ENCODE results near the gene PDCD10.

The PDCD10 gene

DNA sequence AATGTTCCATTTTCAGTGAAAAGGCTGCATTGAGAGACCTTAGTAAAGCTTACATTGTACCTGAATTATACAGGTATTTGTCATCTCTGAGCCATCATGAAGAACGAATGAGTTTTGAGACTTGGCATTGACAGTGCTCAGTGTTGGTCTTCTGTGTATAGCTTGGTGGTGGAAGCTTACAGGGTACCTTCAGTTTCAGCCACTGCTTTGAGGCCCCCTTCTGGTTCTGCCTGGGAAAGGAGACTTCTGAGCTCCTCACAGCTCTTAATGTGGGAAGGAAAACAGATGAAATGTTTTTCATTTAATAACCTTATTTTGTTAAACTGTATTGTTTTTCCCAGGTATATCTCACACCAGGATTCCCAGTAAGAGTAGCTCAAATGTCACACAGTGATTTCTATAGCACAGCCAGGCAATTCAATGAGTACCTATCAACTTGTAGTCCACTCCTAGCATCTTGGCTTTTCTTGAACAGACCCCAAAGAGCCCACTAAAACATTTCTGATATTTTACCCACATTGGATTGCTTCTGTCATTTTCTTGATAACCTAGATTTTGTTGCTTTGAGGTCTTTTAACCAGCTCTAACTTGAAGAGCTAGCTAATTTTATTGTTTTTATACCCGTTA lies 6.4 kb upstream of the PDCD10 start:
- Mint-ChIP-seq H3K27ac (no peak overlapping the region), H3K36me3 (no peaks in the 10 kb centered on the region), H3K9me3 (ENCODE audit: low read depth) (no peaks in the 10 kb centered on the region), H3K4me3 (no peak overlapping the region), H3K27me3 (no peaks in the 10 kb centered on the region), H3K4me1 (ENCODE audit: low read depth) (peaks cover 17% of the 10 kb centered on the region)

DNA sequence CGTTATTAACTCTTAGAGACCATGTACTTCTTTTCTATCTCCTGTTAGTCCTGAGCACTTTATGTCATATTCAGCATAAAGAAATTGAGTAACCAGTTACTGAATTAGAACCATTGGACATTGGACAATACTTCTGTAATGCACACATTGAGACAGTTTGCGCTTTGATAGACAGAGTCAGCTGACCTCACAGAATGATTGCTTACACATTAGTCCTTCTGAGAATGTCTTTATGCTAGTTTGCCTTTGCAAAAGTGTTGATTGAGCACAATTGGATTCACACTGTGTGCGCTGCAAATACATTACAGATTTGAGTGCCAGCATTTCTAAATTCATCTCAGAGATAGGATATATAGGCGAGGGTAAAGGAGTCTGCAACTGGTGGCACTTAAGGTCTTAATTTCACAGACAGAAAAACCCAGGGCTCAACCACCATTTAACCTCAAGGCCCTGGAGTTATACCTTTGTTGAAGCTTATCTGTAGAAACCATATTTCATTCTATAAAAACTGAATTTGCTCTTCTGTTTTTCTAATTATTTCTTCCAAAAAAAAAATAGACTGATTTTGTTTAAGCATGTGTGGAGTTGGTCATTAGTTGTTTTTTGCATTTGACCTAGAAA lies 4.6 kb upstream of the PDCD10 start:
- Mint-ChIP-seq H3K9me3 (ENCODE audit: low read depth) (no peaks in the 10 kb centered on the region), H3K4me3 (no peak overlapping the region), H3K27ac (no peak overlapping the region), H3K36me3 (no peaks in the 10 kb centered on the region), H3K27me3 (no peaks in the 10 kb centered on the region), H3K4me1 (ENCODE audit: low read depth) (peaks cover 17% of the 10 kb centered on the region)

DNA sequence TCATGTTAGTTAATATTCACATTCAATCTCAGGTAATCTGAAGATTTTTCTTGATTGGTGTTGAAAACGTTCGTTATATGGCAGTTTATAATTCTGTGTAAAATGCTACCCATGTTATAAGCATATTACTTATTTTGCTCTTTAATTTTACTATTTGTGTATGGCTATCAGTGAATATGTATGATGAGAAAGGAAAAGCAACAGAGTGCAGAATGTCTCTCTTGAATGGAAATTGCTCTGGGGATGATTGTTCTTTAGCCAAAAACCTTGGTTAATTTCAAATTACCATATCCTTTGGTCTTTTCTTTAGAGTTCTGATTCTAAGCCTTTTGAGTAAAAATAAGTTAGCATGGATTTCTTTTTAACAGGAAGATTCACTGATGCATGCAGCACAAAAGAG lies 3.3 kb upstream of the PDCD10 start:
- Mint-ChIP-seq H3K27me3 (no peaks in the 10 kb centered on the region), H3K4me3 (no peak overlapping the region), H3K4me1 (ENCODE audit: low read depth) (peaks cover 15% of the 10 kb centered on the region), H3K9me3 (ENCODE audit: low read depth) (no peaks in the 10 kb centered on the region), H3K36me3 (no peaks in the 10 kb centered on the region), H3K27ac (no peak overlapping the region)

DNA sequence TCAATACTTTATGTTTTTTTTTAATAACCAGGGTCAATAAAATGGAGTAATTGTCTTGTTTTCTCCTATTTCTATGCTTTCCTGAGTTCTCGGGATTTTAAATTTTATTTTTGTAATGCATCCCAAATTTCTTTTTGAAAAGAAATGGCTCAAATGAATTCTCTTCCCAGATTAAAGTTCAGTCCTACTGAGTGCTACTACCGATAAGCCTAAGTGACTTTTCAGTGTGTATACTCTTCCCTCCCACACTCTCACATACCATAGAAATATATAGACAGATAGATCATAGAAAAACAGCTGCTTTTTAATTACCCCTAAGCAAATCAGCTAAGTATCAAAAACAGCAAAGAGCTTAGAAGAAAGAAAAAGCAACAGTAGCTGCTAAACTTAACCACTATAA lies 2.3 kb upstream of the PDCD10 start:
- Mint-ChIP-seq H3K27me3 (no peaks in the 10 kb centered on the region), H3K36me3 (no peaks in the 10 kb centered on the region), H3K4me3 (peak overlapping the region; percentile 9), H3K27ac (no peak overlapping the region), H3K9me3 (ENCODE audit: low read depth) (no peaks in the 10 kb centered on the region), H3K4me1 (ENCODE audit: low read depth) (peaks cover 15% of the 10 kb centered on the region)

DNA sequence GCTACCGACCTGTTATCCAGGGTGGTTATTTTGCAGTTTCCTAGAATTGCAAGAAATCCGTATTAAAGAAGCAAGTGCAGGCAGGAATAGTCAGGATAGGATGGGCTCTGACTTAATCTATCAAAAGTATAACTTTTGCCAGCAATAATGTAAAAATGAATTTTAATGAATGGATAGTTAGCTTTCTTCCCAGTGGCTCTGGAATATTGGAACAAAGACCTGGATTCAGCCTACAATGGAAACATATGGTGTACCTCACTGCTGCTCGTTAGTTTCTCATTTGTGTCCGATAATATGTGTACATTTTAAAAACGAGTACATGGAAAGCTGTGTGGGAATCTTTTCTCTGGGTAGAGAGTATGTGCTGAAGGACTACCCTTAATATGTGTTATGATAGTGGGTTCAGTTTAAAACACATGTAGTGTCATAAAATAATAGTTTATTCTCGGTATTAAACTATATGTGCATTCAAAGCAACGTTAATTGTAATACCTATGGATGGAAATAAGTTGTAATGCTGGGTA lies 1.6 kb upstream of the PDCD10 start:
- H3K4me1 Mint-ChIP-seq (ENCODE audit: low read depth), result peaks cover 15% of the 10 kb centered on the region
- H3K27ac Mint-ChIP-seq, result no peak overlapping the region
- H3K27me3 Mint-ChIP-seq, result no peaks in the 10 kb centered on the region
- no peaks in the 10 kb centered on the region for H3K36me3 Mint-ChIP-seq
- H3K4me3 Mint-ChIP-seq, result no peak overlapping the region
- no peaks in the 10 kb centered on the region for H3K9me3 Mint-ChIP-seq (ENCODE audit: low read depth)

DNA sequence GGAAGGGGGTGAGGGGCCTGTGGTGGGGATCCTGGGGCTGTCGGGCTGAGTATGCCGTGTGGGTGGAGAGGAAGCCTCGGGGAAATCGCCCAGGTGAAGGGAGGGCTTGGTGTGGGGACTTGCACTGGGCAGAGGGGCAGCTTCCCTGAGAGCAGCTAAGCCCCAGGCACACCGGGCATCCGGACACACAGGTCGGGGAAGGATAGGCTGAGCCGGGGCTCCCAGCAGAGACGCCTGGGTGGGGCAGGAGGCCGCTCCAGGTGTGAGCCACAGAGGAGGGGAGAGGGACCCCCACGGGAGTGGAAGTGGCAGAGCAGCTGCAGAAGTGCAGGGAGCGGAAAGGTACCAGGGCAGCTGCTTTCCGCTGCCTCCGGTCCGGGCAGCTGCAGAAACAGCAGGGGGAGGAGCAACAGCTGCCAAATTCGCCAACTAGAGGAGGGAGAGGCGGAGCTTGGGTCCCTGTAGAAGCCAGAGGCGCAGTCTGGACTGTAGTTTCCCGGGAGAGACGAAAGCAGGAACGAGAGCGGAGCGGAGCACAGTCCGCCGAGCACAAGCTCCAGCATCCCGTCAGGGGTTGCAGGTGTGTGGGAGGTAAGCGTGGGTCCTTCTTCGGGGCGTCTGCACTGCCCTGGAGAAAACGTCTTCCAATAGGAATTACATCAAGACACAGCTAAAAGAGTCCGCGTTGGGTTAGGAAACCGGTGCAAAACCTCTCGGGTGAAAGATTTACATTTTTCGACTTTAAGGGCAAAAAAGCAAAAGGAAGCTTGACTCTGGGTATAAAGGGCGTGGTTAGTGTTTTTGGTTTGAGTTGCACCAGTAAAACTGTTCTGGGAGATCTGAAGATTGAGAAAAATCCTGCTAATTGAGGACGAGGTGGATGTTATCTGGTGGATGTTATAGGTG lies 794 bp upstream of the PDCD10 start, which contains the start of gene SERPINI1:
Gene SERPINI1, plus strand, starts transcription at position 489 of the 906 bp plus-strand sequence. CDS start 53,408 bp downstream, outside the sequence.
- Mint-ChIP-seq H3K4me3 (no peak within 1 kb of the TSS), H3K9me3 (ENCODE audit: low read depth) (no peaks in the 10 kb centered on the region), H3K36me3 (no peaks in the 10 kb centered on the region), H3K27ac (no peak within 1 kb of the TSS), H3K27me3 (no peaks in the 10 kb centered on the region), H3K4me1 (ENCODE audit: low read depth) (peaks cover 9% of the 10 kb centered on the region)

DNA sequence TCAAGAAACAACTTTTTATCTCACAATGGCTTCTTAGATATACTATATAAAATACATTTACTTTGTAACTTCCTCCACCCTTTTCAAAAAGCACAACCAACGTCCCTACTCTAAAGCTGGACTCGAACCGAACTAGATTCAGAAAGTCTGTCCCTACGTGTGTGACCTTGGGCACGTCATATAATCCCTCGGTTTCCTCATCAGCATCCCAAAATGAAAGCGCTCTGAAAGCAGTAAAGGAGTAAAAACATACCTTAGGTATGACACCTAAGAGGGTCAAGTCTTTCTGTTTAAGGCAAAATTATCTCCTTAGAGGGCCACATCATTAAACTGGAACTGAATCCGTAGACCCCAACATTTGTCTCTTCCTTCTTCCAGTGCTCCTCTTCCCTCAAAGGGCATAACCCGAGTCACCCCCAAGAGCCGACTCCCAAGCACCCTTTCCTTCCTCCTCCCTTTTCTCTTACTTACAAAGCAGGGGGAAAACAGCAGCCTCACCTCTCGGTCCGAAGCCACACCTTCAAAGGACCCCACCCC lies 663 bp downstream of the PDCD10 start:
- Mint-ChIP-seq H3K4me1 (ENCODE audit: low read depth) (peaks cover 23% of the 10 kb centered on the region), H3K27me3 (no peaks in the 10 kb centered on the region), H3K36me3 (no peaks in the 10 kb centered on the region), H3K27ac (no peak overlapping the region), H3K9me3 (ENCODE audit: low read depth) (no peaks in the 10 kb centered on the region), H3K4me3 (no peak overlapping the region)

DNA sequence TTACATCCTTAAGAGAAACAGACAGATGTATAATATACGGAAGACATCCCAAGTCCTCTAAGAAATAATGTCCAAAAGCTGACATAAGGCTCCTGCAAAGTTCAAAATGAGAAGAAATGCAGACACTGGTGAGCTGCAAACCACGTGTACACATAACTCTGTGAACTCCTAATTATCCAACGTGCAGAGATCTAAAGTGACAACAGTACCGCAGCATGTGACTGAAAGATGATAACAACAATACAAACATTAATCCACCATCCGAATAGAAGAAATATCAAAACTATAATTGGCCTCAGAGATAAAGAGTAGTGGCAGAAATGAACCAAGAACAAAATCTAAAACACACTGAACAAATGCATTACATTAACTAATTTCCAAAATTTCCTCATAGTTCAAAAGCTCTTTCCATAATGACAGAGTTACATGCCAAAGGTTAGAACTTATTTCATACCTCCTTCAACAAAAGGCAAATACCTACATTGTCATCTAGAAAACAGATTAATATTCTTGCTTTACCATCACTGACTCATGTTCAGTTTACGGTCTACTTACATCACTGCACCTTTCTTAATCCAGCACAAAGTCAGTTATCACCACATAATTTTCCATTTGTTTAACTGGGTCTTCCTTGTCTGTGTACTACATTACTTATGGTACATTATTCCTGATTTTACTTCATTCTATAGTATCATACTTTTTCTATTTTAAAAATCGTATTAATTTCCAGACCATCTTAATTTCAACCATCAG lies 2.2 kb downstream of the PDCD10 start:
- H3K27me3 Mint-ChIP-seq, result no peaks in the 10 kb centered on the region
- no peak overlapping the region for H3K4me3 Mint-ChIP-seq
- peaks cover 32% of the 10 kb centered on the region for H3K4me1 Mint-ChIP-seq (ENCODE audit: low read depth)
- no peaks in the 10 kb centered on the region for H3K9me3 Mint-ChIP-seq (ENCODE audit: low read depth)
- H3K27ac Mint-ChIP-seq, result peak overlapping the region; percentile 5
- no peaks in the 10 kb centered on the region for H3K36me3 Mint-ChIP-seq

DNA sequence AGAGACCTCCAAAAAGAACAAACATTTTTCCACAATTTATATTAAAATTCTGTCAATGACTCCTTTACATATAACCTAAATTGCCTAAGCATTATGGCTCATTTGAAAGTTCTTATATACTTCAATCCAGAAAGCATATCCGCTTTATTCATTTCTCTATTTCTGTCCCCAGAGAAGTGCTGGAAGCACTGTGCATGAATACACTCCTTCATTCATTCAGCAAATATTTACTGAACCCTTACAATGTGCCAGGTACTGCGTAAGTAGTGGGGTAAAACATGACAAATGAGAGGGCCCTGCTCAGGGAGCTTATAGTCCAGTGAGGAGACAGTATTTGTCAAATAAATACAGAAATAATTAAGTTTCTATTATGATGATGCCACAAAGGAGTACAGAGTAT lies 3.3 kb downstream of the PDCD10 start:
- H3K4me3 Mint-ChIP-seq, result no peak overlapping the region
- H3K27ac Mint-ChIP-seq, result no peak overlapping the region
- H3K4me1 Mint-ChIP-seq (ENCODE audit: low read depth), result peaks cover 43% of the 10 kb centered on the region

DNA sequence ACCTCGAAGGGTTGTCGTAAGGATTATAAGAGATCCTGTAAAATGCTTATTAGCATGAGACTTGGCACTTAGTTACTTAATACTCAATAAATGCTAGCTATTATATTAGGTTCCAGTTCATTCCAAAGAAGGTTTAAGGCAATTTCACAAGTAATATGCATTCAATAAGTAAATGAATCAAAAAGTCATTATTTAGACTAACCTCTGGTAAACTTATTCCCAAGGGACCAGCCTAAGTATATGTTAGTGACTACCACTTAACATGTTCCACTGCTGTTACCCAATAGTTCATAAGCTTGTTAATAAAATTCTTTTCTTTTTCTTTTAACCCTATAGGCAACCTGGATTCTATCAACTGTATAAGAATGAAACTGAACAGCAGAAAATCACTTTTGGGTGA lies 5.1 kb downstream of the PDCD10 start:
- Mint-ChIP-seq H3K27ac (no peak overlapping the region), H3K4me1 (ENCODE audit: low read depth) (peaks cover 55% of the 10 kb centered on the region), H3K4me3 (no peak overlapping the region), H3K9me3 (ENCODE audit: low read depth) (no peaks in the 10 kb centered on the region), H3K27me3 (no peaks in the 10 kb centered on the region), H3K36me3 (no peaks in the 10 kb centered on the region)

More for the DNA sequence above, 3.3 kb downstream of the PDCD10 start:
- Mint-ChIP-seq H3K36me3 (no peaks in the 10 kb centered on the region), H3K27me3 (no peaks in the 10 kb centered on the region), H3K9me3 (ENCODE audit: low read depth) (no peaks in the 10 kb centered on the region)

DNA sequence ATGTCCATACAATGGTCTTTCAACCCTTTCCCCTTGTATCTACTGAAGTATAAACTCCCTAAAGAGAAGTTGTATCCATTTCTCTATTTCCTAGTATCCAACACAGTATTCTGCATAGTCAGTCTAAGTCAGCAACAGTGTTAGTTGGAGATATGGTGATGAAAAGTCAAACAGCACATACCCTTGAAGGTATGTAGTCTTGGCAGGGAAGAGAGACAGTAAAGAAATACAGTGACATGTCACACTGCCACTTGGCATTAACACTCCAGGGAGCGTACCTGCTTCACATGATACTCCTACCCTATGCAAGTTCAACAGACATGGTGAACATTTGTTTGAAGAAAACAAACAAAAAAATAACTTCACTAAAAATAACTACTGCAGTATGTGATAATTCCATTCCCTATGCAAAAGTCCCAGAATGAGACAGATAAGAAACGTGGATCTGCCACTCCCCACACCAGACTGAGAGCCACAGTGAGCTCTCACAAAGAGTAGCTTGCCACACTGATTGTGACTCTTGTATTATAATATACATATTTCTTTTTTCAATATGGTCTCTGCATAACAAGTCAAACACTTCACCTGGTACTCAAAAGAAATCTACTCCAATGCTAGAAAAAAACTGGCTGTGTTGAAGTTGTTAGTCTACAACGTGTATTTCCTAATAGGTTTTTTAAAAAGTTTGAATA lies 5.9 kb downstream of the PDCD10 start:
- Mint-ChIP-seq H3K4me3 (no peak overlapping the region), H3K27me3 (no peaks in the 10 kb centered on the region), H3K4me1 (ENCODE audit: low read depth) (peaks cover 63% of the 10 kb centered on the region), H3K9me3 (ENCODE audit: low read depth) (no peaks in the 10 kb centered on the region), H3K27ac (no peak overlapping the region), H3K36me3 (no peaks in the 10 kb centered on the region)

DNA sequence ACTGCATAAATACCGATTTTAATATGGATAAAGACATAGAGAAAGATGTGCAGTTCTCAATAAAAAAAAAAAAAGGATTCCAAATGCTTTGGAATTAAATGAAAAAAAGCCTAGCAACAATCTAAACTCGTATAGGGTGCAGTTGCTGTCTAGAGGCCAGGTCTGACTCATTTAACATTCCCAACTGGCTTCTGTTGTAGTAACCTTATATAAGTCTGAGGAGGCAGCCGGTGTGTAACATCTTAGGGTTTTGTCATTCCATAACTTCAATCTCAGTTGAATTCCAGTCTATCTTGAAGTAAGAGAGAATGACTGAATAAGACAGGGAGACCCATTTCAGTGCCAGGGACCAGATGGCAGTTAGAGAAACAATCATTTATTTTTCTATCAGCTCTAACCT lies 6.5 kb downstream of the PDCD10 start:
- H3K27ac Mint-ChIP-seq, result no peak overlapping the region
- no peak overlapping the region for H3K4me3 Mint-ChIP-seq
- no peaks in the 10 kb centered on the region for H3K27me3 Mint-ChIP-seq
- peaks cover under 1% of the 10 kb centered on the region for H3K36me3 Mint-ChIP-seq
- no peaks in the 10 kb centered on the region for H3K9me3 Mint-ChIP-seq (ENCODE audit: low read depth)
- peaks cover 68% of the 10 kb centered on the region for H3K4me1 Mint-ChIP-seq (ENCODE audit: low read depth)

DNA sequence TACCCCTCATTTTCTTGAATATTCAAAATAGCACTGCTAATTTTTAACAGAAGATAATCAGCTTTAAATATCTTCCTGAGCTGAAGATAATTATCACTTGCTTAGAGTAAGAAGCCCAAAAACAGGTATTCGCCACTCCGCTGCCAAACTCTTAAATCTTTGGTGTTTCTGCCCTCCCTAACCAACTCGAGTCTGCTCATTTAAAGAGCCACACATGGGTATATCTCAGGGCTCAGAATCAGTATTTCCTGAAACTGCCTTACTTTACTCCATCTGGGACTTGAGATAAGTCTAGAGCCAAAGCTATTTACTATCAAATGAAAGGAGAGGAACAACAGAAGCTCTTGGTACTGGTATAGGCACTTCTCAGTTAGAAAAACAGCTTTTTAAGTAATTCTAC lies 10.8 kb downstream of the PDCD10 start:
- Mint-ChIP-seq H3K4me1 (ENCODE audit: low read depth) (peaks cover 80% of the 10 kb centered on the region), H3K4me3 (no peak overlapping the region), H3K36me3 (peaks cover 16% of the 10 kb centered on the region), H3K9me3 (ENCODE audit: low read depth) (no peaks in the 10 kb centered on the region), H3K27me3 (no peaks in the 10 kb centered on the region), H3K27ac (no peak overlapping the region)

DNA sequence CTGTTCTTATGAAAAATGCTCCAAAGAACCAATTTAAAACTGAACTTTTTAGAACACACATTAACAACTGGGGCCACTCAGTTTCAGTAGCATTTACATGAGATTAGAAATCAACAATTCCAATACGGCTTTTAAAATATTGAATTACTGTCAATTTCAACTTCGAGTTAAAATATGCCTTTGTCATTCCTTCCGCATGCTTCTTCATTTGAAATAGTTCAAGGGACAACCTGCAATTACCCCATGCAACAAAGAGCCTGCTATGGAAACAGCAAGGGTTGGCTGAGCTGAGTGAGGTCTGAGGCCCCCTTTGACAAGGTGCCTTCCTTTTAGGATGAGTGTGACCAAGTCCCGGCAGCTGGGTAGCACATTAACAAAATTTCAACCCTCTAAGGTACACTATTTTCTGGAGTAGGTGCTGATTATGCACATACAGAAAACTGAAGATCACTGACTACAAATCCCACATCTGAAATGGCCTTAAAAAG lies 11.6 kb downstream of the PDCD10 start:
- Mint-ChIP-seq H3K27me3 (no peaks in the 10 kb centered on the region), H3K4me1 (ENCODE audit: low read depth) (peaks cover 75% of the 10 kb centered on the region), H3K9me3 (ENCODE audit: low read depth) (no peaks in the 10 kb centered on the region), H3K27ac (no peak overlapping the region), H3K4me3 (no peak overlapping the region), H3K36me3 (peaks cover 23% of the 10 kb centered on the region)

Data from activated naive CD8-positive, alpha-beta T cell (primary cell).